OCI-M1 (cell line): Measurements from ENCODE around the gene ZNF672.

ENCODE experiments used
- DNase-seq: peaks from one replicate; lab custom pipeline; 2025; lab: John Stamatoyannopoulos, UW

The ZNF672 gene

DNA sequence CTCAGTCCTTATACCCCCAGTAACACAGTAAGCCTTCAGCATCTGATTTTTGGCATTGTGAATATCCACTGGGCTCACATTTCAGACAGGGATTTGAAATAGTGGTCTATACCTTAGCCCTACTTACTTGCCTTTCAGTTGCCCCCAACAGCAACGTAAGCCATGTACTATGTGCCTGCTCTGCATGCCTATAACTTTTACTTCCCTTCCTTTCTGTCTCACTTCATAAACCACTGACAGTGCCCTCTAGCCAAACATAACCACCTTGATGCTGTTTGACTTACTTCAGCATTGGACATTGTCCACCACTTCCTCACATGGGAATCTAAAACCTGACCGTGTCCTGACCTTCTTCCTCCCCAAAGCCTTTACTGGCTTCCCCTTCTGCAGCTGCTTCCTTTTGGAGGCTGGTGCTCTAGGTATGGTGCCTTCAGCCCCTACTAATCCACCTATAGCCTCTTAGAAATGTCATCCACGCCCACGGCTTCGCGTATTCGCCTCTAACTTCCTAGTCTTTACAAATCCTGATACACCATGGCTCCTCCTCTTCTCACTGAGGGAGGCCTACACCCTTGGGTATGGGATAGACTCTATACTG lies 3.6 kb upstream of the ZNF672 start:
- DNase-seq = peak; percentile 49

DNA sequence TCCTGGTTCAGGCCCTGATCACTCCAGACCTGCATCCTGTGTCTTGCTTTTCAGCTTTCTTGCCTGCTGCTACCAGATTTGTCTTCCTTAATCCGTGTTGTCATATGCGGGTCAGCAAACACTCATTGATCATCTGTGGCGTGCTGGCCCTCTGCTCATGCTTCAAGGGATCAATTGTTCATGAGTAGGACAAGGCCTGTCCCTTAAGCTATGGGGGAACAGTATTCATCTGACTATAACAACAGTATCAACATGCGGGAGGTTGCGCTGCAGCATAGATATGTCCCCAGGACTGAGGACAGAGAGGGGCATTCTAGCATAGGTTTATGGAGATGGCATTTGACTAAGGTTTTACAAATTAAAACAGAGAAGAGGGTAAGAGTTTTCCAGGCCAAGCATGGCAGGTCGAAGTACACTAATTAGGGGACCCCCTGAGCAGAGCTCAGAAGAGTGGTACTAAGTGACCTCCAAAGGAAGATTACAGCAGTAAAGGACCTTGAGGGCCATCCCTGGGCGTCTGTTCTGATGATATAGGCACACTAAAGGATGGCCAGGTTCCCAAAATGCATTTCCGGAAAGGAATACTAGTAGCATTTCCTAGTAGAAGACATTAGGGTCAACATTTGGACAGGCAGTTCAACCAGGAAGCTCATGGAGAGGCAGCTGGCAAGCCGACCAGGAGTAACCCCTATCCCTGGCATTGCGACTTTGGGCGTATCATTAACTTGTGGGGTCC lies 811 bp upstream of the ZNF672 start:
- DNase-seq = no peak

- peak; percentile 96 for DNase-seq
These were observed 538 bp downstream of the ZNF672 start for GRCh38 chr1:248838357-248839167.

- no peak for DNase-seq
These were observed 1.1 kb downstream of the ZNF672 start for GRCh38 chr1:248839168-248839555.

- no peak for DNase-seq
These were observed 2.9 kb downstream of the ZNF672 start for GRCh38 chr1:248840946-248841345.

DNA sequence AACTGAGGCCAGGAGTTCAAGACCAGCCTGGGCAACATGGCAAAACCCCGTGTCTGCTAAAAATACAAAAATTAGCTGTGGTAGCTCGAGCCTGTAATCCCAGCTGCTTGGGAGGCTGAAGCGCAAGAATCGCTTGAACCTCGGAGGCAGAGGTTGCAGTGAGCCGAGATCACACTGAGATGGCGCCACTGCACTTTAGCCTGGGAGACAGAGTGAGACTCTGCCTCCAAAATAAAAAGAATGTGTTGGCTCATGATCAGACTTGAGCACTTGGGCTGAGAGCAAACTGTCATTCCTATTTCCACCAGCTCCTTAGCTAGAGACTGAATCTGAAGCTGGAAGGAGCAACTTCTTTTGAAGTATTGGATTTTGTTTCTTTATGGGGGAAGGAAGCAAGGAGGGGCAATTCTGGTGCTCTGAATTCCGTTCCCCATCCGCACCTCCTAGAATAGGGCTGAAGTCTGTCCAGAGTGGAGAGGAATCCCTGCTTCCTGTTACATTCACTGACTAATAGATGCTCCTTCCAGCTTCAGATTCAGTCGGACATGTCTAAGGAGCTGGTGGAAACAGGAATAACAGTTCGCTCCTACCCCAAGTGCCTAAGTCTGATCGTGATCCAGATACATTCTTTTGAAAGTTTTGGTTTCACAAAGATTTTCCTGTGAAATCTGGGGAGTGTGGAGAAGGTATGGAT lies 3.8 kb downstream of the ZNF672 start:
- peak; percentile 79 for DNase-seq

GRCh38 chr1:248842781-248843331 lies 4.8 kb downstream of the ZNF672 start:
- DNase-seq = no peak

GRCh38 chr1:248843687-248844086 lies 5.7 kb downstream of the ZNF672 start:
- DNase-seq = no peak

DNA sequence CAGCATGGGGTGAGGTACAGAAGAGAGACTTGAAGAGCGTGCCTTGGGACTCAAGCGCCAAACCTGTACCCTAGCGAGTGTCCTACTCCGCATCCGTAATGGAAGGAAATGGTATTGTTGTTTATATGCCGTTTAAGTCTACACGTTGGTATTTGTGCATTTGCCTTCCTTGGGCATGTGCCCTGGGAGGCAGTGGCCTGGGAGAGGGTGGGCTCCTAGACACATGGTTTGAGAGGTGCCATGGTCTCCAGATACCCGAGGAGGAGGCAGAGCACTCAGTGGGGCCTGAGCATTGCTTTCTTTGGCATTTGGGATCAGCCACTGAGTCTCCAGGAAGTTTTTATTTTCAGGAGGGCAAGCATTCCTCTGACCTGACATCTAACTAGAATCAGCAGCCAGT lies 6.5 kb downstream of the ZNF672 start:
- DNase-seq = no peak

DNA sequence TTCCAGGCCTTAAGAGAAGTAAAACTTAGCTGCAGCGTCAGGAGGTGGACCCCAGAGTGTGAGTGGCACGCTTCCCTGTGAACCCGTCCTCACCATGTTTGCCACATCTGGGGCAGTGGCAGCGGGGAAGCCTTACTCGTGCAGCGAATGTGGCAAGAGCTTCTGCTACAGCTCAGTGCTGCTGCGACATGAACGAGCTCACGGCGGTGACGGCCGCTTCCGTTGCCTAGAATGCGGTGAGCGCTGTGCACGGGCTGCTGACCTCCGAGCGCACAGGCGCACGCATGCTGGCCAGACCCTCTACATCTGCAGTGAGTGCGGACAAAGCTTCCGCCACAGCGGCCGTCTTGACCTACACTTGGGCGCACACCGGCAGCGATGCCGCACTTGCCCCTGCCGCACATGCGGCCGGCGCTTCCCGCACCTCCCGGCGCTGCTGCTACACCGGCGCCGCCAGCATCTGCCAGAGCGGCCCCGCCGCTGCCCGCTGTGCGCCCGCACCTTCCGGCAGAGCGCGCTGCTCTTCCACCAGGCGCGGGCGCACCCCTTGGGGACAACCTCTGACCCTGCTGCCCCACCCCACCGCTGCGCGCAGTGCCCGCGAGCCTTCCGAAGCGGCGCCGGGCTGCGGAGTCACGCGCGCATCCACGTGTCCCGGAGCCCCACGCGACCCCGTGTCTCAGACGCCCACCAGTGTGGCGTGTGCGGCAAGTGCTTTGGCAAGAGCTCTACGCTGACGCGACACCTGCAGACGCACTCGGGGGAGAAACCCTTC lies 9.3 kb downstream of the ZNF672 start:
- DNase-seq = no peak

DNA sequence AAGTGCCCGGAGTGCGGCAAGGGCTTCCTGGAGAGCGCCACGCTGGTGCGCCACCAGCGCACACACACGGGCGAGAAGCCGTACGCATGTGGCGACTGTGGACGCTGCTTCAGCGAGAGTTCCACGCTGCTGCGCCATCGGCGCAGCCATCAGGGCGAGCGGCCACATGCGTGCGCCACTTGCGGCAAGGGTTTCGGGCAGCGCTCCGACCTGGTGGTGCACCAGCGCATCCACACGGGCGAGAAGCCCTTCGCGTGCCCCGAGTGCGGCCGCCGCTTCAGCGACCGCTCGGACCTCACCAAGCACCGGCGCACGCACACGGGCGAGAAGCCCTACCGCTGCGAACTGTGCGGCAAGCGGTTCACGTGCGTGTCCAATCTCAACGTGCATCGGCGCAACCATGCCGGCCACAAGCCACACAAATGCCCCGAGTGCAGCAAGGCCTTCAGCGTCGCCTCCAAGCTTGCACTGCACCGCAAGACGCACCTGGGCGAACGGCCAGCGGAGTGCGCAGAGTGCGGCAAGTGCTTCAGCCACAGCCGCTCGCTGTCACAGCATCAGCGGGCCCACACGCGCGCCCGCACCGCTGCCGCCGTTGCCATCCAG lies 10.0 kb downstream of the ZNF672 start:
- no peak for DNase-seq

GRCh38 chr1:248848602-248849001 lies 10.6 kb downstream of the ZNF672 start:
- DNase-seq = no peak

DNA sequence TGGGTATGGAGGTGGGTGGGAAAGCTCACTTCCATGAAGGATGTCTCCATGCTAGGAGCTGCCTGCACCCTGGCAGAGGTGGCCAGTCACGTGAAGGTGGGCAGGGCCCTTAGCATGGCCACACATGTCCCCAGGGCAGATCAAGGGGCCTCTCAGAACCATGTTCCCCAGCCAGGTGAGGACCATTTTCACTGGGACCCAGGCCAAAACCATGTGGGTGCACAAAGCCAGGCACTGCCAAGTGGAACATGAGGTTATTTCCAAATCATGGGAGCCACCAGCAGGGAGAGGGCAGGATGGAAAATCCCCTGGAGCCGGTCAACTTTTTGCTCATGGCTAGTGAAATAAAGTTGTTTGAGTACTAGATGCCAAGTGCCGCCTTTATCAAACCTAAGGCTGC lies 11.1 kb downstream of the ZNF672 start:
- no peak for DNase-seq

- DNase-seq = no peak
These were observed 11.6 kb downstream of the ZNF672 start for GRCh38 chr1:248849637-248850036.

DNA sequence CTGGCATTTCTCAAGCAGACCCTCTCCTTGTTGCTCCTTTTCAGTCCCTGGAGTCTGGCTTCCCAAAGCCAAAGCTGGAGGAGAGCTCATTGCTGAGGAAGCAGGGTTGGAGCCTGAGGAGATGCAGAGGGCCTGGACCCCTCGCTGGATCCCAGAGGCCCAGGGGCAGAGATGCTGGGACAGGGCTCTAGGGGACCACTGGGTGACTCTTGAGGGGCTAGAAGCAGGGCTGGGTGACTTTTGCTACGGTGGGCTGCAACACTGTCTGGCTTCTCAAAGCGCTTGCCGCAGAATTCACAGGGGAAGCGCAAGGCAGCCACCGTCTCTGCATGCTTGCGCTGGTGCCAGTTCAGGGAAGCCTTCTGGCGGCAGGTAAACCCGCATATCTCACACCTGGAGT lies 12.1 kb downstream of the ZNF672 start:
- no peak for DNase-seq

DNA sequence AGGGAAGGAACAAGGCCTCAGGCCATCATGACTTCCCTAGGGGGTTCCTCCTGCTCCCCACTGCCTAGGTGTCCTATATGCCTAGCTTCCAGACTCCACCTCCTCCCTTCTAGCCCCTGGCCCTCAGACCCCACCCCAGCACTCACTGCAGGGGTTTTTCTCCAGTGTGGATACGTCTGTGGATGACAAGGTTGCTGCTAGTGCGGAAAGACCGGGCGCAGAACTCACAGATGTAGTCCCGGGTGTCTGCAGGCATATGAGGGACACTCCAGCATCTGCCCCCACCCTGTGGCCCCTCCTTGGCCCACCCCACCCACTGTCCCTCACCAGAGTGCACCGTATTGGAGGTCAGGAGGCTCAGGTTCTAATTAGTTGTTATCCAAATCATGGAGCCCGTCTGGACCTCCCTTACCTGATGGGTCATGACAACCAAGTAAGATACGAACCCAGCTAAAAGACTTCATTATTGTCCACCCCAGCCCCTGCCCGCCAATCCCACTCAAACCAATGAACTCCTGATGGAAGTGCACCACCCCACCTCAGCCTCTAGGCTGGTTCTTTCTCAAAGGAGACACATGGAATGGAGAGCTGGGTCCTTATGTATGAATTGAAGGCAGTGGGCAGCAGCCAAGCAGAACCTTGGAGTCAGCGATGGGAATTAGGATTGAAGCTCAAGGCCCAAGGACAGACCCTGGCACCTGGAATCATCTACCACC lies 12.7 kb downstream of the ZNF672 start:
- DNase-seq = no peak

DNA sequence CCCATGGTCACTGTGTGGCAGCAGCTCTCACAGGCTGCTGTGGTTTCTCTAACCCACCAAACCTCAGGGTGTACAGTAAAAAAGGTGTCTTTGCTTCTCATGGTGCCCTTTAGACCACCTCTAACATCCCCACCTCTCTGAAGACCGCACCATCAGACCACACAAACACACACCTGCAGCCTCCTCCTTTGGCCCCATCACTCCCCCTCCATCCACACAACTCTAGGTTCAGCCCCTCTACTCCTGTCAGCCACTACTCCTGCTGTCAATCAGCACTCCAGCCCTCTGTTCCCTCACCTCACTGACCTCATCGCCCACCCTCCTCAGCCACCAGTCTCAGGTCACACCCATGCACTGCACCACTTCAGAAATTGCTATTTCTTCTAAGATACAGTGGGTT lies 13.4 kb downstream of the ZNF672 start:
- no peak for DNase-seq

GRCh38 chr1:248852481-248853405 lies 14.7 kb downstream of the ZNF672 start:
- no peak for DNase-seq

- no peak for DNase-seq
These were observed 15.8 kb downstream of the ZNF672 start for GRCh38 chr1:248853663-248854375.
